ENCODE measurements around the gene ENSA.

GRCh38 chr1:150609732-150610131 lies 19.7 kb downstream of the ENSA start:
- no peak for TF ChIP-seq POLR2A (IDR thresholded peaks at IDR 0.05)
- TF ChIP-seq CTCF (IDR thresholded peaks at IDR 0.05) = no peak

Measured in prostate gland (tissue), 2 donors.